NCI-H526 treated with DMSO at 0.1 percent for 48 hours (cell line): Measurements from ENCODE around the gene HNRNPC.
A peak's percentile ranks its signal among the peaks of the same experiment; 100 is the strongest.
"Not testable (repeated sequence)": the region's sequence is repeated elsewhere in the genome, so short reads cannot be mapped to it uniquely, and the experiment has no call there.

Experiments
- DNase-seq: peaks from one replicate; lab custom pipeline; 2025; lab: John Stamatoyannopoulos, UW

The HNRNPC gene

DNA sequence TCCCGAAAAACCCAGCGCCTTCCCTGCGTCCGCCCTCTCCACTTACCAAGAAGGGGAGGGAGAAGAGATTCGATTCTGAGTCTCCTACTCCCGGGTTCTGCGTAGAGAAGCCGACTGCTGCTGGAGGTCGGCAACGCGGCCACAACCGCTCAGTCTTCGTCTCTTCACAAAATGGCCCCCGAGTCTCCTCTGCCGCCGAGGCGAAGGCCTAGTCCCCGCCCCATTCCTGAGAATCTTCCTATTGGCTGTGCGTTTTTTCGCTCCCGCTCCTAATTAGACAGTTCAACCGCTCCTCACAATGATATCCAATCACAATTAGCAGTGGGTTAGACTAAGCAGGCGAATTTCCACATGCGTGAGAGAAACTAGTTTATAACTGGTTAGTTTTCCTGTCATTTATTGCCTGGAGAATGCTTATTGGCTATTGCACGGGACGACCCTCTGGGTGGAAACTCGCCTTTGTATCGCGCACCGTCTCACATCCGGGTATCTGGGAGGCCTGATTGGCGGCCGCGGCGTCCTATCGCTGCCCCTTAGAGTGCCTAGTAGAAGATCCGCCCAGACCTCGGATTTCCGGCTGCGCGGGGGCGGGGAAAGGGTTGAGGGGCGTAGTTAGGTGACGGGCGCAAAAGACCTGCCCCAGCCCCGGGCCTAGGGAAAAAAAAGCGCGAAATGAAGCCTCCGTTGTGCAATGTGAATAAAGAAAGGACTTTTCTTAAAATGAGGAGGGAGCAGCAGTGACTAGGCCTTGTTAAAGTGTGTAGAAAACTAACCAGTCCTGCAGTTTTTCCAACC is at the start of gene HNRNPC:
Gene HNRNPC (minus strand): TSS at position 191 of the 795 bp plus-strand sequence. CDS start 35,249 bp downstream, outside the sequence.
- DNase-seq: peak; percentile 99

DNA sequence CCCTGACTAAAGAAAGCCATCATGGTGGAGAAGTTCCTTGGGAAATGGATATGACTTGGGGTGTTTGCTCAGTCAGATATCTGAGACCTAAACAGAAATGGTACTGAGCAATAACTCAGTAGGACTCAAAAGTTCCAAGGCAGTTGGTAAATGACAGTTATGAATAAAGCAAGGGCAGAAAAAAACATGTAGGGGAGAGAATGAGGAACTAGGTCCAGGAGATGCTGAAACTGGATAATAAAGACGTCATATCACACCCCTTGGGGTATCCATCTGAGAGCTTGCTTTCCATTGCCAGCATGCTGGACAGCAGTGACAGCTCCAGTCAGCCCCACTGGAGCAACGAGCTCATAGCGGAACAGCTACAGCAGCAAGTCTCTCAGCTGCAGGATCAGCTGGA is 48.2 kb upstream of the HNRNPC start:
- no peak for DNase-seq

DNA sequence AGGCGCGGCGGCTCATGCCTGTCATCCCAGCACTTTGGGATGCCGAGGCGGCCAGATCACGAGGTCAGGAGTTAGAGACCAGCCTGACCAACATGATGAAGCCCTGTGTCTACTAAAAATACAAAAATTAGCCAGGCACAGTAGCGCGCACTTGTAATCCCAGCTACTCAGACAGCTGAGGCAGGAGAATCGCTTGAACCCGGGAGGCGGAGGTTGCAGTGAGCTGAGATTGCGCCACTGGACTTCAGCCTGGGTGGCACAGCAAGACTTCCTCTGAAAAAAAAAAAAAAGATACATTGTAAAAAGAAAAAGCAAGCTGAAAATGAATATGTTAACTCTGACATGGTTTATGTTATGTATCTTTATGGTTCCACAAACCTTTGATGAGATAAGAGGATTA is 44.3 kb upstream of the HNRNPC start:
- no peak for DNase-seq

DNA sequence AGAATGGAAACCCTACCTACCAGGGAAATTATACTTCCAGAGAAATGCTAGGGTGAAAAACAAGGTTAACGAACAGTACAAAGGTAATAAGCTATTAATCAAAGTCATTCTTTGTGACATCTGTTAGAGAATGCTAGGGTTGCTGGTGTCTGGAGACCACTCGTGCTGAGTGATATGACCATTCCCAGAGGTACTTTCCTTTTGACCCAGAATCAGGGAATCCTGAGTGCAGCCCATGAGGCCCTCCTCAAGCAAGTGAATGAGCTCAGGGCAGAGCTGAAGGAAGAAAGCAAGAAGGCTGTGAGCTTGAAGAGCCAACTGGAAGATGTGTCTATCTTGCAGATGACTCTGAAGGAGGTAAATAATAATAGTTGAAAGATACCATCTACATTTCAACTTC is 42.4 kb upstream of the HNRNPC start:
- no peak for DNase-seq

DNA sequence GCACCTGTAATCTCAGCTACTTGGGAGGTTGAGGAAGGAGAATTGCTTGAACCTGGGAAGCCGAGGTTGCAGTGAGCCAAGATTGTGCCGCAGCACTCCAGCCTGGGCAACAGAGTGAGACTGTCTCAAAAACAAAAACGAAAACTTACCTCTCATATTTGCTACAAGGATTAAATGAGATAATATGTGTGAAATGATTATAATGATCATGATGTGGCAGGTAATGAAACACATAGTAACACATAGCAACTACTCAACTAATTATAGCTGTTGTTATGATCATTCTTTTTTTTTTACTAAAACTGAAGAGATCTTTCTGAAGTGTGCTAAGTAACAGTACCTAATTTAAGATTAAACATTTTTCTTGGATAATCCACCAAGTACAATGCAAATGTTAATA is 40.7 kb upstream of the HNRNPC start:
- no peak for DNase-seq

DNA sequence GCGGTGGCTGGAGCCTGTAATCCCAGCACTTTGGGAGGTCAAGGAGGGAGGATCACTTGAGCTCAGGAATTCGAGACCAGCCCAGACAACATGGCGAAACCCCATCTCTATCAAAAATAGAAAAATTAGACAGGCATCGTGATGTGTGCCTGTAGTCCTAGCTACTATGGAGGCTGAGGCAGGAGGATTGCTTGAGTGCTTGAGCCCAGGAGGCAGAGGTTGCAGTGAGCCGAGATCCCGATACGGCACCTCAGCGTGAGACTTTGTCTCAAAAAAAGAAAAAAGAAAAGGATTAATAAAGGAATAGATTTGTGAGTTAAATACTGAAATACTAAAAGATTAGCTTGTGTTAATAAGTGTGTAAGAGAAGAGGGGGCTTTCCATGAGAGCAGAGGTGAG is 40.0 kb upstream of the HNRNPC start:
- no peak for DNase-seq

DNA sequence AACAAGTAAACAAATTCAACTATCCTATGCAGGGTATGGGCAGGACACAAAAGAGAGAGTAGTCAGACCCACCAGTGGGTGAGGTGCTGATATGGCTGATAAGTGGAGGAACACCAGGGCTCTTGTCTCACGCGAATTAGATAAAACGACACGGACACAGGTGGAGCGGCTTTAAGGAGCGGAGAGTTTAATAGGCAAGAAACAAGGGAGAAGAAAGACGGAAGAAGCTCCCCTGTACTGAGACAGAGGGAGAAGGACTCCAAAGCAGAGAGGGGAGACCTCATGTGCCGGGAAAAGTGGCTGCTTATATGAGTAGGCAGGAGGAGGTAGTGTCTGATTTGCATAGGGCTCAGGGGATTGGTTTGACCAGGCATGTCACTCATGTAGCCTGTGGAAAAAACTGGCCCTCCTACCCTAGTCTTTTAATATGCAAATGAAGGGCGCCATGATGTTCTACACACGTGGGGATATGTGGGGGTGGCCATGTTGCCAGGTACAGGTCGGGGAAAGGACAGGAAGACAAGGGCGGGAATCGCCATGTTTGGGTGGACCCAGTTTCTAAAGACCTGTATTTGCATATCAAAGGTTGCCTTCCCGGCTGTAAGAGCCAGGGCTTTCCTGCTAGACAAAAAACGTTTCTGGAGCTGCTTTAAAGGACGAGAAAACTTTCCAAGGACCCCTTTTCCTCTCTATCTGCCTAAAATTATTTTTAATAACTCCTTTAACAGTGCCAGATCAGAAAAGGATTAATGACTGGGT is 39.4 kb upstream of the HNRNPC start:
- peak; percentile 97 for DNase-seq

DNA sequence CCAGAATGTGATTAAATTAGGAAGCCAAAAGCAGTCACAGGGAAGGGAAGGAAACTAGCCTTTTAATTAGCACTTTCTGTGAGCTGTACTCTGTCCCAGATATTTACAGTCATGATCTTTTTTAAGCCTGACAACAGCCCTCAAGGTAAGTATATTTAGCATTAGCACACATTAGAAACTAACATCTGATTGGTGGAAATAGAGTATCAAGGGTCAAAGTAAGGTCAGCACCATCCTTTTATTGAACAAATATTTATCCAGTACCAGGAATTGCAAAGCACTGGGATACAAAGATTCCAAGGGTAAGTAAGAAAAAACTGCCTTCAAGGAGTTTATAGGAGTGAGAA is 38.9 kb upstream of the HNRNPC start:
- peak; percentile 8 for DNase-seq

DNA sequence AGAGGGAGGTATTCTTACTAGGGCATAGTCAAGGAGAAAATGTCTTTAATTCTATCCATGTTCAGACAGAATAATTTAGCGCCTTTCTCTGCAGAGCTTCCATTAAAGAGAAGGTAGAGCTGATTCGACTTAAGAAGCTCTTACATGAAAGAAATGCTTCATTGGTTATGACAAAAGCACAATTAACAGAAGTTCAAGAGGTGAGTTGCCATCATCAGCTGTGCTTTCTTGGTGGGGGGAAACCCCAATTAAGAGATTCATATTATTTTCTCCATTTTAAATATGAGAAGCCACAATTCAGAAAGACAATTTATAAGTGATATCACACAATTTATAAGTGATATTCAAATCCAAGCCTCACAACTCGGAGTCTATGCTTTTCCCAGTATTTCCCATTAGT is 38.4 kb upstream of the HNRNPC start:
- no peak for DNase-seq

DNA sequence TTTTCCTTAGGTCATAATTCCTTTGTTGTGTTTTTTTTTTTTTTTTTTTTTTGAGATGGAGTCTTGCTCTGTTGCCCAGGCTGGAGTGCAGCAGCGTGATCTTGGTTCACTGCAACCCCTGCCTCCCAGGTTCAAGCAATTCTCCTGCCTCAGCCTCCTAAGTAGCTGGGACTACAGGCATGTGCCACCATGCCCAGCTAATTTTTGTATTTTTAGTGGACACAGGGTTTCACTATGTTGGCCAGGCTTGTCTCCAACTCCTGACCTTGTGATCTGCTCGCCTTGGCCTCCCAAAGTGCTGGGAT is 33.5 kb upstream of the HNRNPC start:
- not testable (repeated sequence) for DNase-seq

DNA sequence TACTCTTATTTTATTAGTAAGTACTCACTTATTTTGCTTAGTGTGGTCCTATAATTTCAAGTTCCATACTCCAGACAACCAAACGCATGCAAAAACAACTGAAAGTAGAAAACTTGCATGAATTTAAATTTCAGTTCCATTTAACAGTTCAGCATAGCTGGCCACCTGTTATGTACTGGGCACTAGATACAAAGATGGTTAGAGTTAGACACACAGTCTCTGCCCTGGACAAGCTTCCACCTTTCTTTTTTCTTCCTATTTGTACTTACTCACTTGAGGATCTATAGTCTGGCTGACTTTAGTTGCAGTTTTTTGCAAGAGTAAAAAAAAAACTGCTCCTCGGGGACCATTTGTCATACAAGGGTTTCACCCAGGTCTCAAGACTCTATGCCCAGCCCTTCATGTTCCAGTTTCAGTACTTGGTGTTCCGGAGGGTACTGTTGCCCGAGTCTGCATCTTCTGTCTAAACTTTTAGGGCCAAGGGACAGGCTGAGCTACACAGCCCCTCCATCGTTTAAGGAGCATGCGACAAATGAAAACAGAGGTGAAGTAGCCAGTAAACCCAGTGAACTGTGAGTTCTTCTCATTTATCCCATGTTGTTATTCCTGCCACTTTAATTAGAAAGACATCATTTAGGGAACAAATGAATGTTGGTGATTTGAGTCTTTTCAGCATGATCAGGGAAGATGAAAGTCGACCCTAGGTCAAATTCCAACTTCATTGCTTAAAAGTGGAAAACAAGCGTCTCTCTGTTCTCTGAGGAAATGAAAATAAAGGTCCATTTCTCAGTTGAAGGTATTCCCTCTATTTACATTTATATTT is 33.0 kb upstream of the HNRNPC start:
- DNase-seq: no peak

DNA sequence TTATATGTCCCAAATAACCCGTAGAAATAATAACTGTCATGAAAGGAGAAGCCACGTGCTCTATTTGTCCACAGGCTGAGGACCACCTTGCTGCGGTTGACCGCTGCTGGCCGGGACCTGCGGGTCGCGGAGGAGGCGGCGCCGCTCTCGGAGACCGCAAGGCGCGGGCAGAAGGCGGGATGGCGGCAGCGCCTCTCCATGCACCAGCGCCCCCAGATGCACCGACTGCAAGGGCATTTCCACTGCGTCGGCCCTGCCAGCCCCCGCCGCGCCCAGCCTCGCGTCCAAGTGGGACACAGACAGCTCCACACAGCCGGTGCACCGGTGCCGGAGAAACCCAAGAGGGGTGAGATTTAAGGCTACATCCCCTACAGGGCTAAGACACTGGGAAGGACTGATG is 31.6 kb upstream of the HNRNPC start:
- no peak for DNase-seq

DNA sequence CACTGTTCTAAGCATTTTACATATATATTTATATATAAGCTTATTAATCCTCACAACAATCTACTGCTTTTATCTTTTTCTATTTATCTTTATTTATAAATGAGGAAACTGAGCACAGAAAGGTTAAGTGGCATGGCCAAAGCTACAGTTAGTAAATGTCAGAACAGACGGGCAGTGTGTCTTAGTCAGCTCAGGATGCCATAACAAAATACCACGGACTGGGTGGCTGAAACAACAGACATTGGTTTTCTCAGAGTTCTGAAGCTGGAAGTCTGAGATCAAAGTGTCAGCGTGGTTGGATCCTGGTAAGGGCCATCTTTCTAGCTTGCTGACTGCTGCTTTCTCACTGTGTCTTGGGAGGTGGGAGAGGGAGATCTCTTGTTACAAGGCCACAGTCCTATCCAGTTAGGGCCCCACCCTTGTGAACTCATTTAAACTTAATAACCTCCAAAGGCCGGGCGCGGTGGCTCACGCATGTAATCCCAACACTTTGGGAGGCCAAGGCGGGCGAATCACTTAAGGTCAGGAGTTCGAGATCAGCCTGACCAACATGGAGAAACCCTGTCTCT is 30.4 kb upstream of the HNRNPC start:
- DNase-seq: no peak

DNA sequence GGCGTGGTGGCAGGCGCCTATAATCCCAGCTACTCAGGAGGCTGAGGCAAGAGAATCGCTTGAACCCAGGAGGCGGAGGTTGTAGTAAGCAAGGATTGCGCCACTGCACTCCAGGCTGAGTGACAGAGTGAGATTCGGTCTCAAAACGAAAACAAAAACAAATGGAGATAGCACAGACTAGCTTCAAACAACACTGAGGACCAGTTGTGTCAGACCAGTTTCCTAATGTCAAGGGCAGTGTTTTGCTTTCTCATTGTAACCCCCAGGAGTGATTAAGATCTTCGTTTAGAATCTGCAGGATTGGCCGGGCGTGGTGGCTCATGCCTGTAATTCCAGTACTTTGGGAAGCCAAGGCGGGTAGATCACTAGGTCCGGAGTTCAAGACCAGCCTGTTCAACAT is 29.1 kb upstream of the HNRNPC start:
- DNase-seq: no peak

DNA sequence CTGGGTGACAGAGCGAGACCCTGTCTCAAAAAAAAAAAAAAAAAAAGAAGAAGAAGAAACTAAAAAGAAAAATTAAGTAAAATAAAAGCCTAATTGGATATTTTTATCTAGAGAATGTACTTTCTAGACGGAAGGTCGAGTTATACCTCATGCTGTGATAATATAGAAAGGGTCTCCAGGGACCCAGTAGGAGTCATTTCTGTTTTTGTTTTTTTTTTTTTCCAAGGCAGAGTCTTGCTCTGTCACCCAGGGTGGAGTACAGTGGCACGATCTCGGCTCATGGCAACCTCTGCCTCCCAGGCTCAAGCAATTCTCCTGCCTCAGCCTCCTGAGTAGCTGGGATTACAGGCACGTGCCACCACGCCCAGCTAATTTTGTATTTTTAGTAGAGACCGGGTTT is 24.8 kb upstream of the HNRNPC start:
- DNase-seq: not testable (repeated sequence)

DNA sequence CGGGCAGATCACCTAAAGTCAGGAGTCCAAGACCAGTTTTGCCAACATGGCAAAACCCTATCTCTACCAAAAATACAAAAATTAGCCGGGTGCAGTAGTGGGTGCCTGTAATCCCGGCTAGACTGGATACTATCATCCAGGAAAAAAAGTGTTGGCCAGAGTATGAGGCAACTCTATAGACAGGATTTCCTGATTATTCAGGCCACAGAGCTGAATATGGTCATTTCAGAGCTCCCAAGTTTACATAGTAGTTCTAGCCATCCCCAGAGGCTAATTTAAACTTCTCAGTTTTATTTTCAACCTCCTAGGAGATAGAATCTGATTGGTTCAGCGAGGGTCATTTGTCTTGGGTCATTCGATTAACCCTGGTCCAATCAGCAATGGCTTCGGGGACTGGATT is 17.9 kb upstream of the HNRNPC start:
- no peak for DNase-seq

DNA sequence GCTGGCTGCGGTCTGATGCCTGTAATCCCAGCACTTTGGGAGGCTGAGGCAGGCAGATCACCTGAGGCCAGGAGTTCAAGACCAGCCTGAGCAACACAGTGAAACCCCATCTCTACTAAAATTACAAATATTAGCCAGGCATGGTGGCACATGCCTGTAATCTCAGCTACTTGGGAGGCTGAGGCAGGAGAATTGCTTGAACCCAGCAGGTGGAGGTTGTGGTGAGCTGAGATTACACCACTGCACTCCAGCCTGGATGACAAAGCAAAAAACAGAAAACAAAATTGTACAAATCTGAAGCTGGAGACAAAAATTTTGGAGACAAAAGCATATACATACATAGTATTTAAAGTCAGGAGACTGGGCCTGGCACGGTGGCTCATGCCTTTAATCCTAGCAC is 17.3 kb upstream of the HNRNPC start:
- DNase-seq: not testable (repeated sequence)

DNA sequence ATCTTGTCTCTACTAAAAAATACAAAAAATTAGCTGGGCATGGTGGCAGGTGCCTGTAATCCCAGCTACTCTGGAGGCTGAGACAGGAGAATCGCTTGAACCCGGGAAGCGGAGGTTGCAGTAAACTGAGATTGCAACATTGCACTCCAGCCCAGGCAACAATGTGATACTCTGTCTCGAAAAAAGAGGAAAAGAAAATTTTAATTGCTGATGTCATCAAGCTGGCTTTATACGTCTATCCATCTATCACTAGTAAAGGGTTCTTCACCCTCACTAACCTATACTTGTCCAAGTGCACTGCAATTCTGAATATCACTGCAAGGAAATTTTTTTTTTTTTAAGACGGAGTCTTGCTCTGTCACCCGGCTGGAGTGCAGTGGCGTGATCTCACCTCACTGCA is 12.7 kb upstream of the HNRNPC start:
- DNase-seq: not testable (repeated sequence)

DNA sequence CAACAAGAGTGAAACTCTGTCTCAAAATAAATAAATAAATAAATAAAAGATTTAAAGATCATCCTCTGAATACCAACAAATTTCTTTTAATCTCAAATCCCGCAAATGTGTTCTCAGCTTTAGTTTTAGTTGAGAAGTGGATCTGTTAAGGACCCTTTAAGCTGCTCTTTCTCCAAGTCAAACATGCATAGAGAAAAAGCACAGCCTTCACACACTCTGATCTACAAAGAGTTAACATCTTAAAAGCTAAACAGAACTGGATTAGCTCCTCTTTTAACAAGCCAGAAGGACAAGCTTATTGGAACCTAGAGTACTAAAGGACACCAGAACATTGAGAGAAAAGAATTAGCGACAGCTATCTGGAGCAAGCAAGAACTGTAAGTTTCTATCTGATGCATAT is 10.5 kb upstream of the HNRNPC start, which contains the start of gene RPGRIP1:
Gene RPGRIP1 (plus strand): TSS at position 301 of the 400 bp plus-strand sequence. CDS start 7,894 bp downstream, outside the sequence.
- no peak for DNase-seq

DNA sequence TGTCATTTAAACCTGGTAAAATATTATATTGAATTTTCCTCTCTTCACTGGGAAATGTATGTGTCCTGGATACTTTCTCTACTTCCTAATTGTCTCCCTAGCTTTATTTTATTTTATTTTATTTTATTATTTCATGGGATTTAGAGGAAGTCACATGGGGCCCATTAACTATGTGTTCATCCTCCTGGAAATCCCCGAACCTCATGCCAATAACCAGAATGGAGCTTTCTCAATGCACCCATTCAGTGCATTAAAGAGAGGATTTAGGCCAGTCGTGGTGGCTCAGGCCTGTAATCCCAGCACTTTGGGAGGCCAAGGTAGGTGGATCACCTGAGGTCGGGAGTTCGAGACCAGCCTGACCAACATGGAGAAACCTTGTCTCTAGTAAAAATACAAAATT is 9.4 kb upstream of the HNRNPC start:
- DNase-seq: no peak

DNA sequence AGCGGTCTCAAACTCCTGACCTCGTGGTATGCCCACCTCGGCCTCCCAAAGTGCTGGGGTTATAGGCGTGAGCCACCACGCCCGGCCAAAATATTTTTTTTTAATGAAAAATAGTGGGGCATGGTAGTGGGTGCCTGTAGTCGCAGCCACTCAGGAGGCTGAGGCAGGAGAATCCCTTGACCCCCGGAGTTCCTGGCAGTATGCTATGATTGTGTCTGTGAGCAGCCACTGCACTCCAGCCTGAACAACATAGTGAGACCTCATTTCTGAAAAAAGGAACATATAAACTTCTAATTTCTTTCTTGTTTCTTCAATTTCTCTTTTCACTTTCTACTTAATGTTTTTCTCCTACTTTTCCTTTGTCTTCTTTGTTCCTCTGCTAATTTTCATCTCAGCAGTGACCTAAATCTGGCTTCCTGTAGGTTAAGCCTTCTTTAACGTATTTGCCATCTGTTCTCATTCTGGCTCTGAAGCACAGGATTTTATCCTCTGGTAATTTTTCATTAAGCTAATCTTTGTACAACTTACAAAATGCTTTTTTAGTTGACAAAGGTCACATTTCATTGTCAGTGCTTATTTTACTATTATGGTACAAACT is 6.1 kb upstream of the HNRNPC start:
- DNase-seq: no peak

DNA sequence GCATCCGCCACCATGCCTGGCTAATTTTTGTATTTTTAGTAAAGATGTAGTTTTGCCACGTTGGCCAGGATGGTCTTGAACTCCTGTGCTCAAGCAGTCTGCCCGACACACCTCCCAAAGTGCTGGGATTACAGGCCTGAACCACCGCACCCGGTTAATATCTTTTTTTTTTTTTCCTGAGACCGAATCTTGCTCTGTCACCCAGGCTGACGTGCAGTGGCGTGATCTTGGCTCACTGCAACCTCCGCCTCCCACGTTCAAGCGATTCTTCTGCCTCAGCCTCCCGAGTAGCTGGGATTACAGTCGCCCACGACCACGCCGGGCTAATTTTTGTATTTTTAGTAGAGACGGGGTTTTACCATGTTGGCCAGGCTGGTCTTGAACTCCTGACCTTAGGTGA is 3.4 kb upstream of the HNRNPC start:
- DNase-seq: not testable (repeated sequence)
